HG02678 (cell line): Measurements from ENCODE around the gene ADRA1B.

Experiments used
- ATAC-seq: cut with Tn5 transposase; IDR thresholded peaks from one replicate; pipeline ENCODE4 v1.9.1; 2021; ENCODE audit warnings: mild to moderate bottlenecking, moderate library complexity; ENCODE audit not compliant: unreplicated experiment

The ADRA1B gene

GRCh38 chr5:159901308-159901707 lies 15.0 kb upstream of the ADRA1B start:
- no peak for ATAC-seq

DNA sequence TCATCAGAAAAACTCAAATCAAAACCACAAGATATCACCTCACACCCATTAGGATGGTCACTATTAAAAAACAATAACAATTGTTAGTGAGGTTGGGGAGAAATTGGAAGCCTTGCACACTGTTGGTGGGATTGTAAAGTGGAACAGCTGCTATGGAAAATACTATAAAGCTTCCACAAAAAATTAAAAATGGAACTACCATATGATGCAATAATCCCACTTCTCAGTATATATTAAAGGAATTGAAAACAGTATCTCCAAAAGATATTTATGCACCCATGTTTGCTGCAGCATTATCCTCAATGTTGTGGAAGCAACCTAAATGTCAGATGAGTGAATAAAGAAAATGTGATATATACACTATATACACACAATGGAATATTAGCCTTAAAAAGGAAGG lies 14.5 kb upstream of the ADRA1B start:
- ATAC-seq: no peak

DNA sequence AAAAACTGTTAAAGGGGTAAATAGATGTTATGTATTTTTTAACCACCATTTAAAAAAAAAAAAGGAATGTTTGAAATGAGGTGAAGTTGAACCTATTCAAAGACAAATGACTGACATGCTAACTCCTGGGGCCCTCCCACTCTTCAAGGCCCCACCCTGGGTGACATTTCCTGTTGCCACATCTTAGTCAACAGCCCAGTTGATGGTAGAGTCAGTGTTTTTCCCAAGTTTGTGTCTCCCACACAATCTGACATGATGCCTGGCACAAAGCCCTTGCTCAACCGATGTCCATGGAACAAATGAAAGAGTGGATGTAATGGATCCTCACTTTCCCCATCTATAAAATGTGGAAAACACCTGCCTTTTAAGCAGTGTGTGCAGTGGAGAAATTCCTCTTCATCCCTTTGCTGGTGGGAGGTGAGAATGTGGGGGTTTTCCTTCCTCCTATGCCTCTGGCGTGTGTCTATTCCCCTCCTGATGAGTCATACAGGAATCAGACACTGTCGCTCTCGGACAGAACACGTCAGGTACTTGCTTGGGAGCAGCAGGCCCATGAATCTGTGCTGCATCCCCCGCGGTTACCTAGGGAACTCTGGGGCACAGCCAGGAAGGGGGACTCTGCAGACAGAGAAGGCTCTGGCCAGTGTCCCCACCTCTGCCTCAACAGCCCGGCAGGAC lies 13.7 kb upstream of the ADRA1B start:
- no peak for ATAC-seq

- ATAC-seq: no peak
Measured at GRCh38 chr5:159903131-159903530, 13.2 kb upstream of the ADRA1B start.

- ATAC-seq: no peak
Measured at GRCh38 chr5:159904874-159905273, 11.4 kb upstream of the ADRA1B start.

GRCh38 chr5:159905496-159905895 lies 10.8 kb upstream of the ADRA1B start:
- no peak for ATAC-seq

DNA sequence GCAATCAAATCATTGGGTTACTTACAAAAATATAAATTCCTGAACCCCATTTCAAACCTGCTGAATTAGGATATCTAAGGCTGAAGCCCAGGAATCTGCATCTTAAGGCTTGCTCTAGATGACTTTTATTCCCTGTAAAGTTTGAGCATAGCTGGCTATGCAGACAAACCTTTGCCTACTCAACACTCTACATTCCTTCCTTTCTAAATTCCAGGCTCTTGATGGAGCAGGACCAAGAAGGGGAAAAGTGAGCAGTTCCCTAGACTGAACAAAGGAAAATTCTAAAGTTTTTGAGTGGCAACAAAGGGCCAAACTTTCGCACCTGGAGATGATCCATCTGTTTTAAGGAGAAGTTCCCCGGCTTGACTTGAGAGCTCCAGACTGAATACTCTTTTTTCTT lies 9.8 kb upstream of the ADRA1B start:
- ATAC-seq: no peak

DNA sequence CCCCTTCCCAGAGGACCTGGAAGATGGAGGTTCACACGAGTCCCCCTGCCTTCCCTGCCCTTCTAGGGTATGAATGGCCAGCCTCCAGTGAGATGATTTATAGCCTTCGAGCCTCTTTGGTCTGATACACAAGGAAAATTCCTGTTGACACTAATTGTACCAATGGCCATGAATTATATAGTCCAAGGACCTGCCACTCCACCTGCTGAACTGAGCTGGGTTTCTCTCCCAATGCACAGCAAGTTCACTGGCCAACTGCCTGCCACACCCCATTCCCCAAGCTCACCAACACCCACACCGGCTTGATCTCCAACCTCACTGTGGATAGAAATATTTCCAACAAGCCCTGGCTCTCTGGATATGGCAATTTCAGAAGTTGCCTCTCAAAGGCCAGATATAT lies 9.3 kb upstream of the ADRA1B start:
- no peak for ATAC-seq

DNA sequence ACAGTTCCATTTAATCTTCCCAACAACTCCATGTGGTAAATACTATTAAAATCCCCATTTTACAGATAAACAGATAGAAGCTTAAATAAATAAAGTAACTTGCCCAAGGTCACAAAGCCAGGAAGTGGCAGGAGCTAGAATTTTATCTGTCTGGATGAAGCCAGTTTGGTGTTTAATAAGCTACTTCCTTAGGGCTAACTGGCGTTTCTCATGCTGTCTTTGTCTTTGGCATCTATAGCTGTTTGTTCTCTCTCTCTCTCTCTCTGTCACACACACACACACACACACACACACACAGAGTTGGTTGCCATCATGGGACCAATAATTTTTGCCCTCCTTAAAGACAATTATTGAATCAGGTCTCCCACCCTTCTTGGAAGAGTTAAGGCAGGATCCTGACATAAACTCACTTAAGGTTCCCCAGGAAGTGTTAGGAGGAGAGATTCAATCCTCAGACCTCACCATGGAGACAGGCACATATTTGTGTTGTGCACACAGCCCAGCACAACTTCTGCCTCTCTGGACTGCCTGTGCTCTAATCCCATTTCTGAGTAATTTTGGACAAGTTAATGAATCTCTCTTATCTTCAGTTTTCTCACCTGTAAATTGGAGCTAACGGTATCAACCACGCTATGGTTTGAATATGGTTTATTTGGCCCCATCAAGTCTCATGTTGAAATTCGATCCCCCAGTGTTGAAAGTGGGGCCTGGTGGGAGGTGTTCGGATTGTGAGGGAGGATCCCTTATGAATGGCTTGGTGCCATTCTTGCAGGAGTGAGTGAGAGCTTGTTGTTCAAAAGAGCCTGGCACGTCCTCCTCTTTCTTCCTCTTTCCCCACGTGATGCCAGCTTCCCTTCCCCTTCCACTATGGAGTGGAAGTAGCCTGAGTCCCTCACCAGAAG lies 8.3 kb upstream of the ADRA1B start:
- no peak for ATAC-seq

DNA sequence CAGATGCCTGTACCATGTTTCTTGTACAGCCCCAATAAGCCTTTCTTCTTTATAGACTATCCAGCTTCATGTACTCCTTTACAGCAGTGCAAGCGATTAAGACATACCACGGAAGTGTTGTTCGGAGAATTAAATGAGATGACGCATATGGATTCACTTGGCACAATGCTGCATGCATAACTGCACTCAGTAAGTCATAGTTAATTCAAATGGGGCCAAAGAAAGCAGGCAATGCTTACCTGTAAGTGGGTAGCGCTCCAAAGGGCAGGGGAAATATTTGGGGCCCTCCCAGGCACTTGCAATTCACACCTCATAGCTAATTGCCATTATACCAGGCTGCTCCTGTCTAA lies 7.7 kb upstream of the ADRA1B start:
- no peak for ATAC-seq

DNA sequence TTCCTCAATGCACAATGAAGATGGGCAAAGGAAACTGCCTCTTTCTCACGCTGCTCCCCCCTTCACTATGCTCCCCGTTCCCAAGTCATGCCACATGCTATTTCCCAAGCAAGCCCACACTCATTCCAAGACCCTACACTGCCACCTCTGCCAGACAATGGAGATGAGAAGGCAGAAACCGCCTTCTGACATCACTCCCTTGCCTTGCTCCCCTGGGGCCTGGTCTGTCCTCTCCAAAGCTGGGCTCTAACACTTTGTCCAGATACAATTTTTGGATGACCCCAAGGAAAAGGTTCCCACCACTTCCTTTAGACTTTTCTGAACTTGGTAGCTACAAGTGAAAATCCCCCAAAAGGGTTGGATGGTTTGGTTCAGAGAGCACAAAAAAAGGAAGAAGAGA lies 7.2 kb upstream of the ADRA1B start:
- no peak for ATAC-seq

GRCh38 chr5:159910207-159910842 lies 6.0 kb upstream of the ADRA1B start:
- ATAC-seq: no peak

DNA sequence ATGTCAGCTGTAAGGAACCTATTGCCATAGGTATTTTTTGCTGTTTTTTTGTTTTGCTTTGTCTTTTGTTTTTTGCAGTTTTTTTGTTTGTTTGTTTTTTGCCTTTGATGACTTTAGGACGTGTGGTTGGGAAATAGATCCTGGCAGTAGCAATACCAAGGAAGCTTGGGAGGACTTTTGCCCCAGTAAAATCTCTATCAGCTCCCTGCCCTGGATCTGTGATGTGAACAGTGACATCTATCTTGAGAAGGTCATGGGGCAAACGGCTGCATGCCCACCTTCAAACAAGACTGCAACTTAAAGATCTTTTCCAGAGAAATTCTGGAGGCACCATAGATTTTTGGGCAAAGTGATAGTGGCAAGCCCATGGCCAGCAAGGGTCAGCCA lies 5.4 kb upstream of the ADRA1B start:
- no peak for ATAC-seq

- no peak for ATAC-seq
Measured at GRCh38 chr5:159911349-159911748, 4.9 kb upstream of the ADRA1B start.

DNA sequence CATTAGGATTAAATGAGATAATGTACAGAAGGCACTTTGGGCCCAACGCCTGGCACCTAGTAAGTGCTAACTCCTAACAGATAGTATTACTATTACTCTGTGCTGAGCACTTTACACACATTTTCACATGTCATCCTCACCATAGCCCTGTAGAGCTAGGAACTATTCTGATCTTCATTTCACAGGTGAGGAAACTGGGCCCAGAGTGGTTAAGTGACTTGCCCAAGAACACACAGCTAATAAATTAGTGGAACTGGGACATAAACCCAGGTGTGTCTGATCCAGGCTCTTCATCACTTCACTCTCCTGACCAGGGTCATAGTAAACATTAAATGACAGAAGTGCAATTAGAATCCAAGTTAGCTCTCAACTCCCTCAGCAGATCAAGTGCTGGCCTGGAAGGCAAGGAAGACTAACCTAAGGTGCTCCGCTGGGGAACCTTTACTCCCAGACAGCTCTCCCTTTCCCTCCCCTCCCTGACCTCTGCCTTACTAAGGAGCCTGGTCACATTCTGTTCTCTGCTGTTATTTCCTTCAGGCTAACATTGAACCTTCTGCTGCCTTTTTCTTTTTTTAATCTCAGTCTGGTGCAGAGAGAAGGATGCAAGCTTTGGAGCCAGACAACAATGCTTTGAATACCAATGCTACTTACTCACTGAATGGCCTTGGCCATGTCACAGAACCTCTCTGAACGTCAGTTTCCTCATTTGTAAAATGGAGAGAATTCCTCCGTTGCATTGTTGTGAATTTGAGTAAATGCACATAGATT lies 4.1 kb upstream of the ADRA1B start:
- no peak for ATAC-seq

GRCh38 chr5:159913048-159913447 lies 3.2 kb upstream of the ADRA1B start:
- no peak for ATAC-seq

- no peak for ATAC-seq
Measured at GRCh38 chr5:159913501-159913900, 2.8 kb upstream of the ADRA1B start.

DNA sequence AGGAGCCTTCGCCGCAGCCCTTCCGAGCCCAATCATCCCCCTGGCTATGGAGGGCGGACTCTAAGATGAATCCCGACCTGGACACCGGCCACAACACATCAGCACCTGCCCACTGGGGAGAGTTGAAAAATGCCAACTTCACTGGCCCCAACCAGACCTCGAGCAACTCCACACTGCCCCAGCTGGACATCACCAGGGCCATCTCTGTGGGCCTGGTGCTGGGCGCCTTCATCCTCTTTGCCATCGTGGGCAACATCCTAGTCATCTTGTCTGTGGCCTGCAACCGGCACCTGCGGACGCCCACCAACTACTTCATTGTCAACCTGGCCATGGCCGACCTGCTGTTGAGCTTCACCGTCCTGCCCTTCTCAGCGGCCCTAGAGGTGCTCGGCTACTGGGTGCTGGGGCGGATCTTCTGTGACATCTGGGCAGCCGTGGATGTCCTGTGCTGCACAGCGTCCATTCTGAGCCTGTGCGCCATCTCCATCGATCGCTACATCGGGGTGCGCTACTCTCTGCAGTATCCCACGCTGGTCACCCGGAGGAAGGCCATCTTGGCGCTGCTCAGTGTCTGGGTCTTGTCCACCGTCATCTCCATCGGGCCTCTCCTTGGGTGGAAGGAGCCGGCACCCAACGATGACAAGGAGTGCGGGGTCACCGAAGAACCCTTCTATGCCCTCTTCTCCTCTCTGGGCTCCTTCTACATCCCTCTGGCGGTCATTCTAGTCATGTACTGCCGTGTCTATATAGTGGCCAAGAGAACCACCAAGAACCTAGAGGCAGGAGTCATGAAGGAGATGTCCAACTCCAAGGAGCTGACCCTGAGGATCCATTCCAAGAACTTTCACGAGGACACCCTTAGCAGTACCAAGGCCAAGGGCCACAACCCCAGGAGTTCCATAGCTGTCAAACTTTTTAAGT lies 819 bp downstream of the ADRA1B start:
- ATAC-seq: no peak

- no peak for ATAC-seq
Measured at GRCh38 chr5:159917994-159918393, 1.7 kb downstream of the ADRA1B start.

DNA sequence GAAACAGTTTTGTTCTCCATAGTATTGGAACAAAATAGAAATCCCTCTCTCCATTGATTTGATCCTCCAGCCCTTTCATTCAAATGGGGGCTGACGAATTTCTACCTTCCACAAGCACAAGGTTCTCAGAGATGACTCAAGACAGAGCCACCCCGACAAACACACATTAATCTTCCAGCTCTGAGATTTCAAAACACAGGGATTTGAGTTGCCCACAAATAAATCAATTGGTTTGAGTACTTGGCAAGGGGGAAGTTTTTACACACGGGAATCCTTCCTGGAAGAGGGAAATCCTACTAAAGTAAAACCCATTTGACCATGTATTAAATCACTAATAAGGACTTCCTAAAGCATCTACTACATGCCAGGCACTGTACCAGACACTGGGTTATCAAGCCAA lies 5.4 kb downstream of the ADRA1B start:
- ATAC-seq: no peak
